Measurements from ENCODE around the gene NEDD9.

The NEDD9 gene

GRCh38 chr6:11260249-11261038, 28.0 kb upstream of the NEDD9 start:
- no peak for DNase-seq (ENCODE audit: low read depth in 2 of 2)

DNA sequence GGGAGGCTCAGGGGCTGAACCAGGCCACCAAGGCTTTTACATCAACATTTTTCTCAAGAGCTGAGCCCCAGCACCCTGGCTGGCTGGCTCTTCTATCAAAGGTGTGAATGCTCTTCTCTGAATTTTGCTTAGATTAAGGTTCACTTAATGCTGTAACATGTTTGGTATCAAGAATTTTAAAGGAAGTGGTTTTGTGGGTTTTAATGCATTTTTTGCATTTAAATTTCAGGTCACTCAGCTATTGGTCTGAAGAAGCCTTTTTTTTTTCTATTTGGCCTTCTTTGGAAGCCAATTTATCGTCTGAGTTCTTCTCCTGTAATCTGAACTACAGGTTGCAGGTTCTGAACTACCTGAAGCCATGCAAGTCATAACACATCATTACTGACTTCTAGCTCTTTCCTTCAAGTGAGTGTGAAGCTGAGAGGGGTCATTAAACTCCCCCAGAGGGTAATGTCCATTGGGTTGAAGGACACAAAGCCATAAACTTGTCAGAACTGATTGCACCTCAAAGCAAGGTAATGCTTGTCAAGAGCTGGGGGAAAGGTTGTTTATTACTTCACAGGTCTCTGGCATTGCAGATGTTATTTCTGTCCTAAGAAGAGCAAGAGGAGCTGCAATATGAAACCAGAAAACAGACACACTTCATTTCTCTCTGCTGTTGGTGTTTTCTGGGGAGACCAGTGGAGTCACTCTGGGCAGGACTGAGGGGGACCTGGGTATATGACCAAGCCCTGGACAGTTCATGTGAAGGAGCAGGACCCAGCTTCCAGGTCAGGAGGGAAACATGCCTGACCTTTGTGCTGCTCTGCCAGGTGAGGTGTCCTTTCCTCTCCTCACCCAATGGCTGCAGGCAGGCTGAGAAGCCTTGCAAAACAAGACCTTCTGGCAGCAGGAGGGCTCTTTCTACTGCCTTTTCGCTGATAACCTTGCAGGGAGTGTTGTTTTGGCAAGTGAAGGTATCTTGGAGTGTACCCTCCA, 26.1 kb upstream of the NEDD9 start:
- DNase-seq (ENCODE audit: low read depth in 2 of 2): no peak

DNA sequence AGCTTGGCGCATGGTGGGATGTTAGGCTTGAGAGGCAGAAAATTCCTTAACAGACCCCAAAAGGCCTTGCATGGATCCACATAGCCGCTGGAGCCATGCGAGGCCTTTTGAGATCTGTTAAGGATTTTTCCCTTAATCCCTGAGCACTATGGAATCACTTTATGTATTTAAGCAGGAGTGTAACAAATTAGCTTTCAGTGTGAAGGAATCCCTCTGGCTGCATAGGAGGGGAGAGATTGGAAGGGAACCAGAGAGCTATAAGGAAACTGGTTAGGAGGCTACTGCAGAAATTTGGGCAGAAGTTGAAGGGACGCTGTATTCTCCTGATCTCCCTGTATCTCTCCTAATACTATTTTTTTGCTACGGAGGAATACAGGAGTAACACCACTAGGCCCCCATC, 23.1 kb upstream of the NEDD9 start:
- DNase-seq (ENCODE audit: low read depth in 2 of 2): no peak

DNA sequence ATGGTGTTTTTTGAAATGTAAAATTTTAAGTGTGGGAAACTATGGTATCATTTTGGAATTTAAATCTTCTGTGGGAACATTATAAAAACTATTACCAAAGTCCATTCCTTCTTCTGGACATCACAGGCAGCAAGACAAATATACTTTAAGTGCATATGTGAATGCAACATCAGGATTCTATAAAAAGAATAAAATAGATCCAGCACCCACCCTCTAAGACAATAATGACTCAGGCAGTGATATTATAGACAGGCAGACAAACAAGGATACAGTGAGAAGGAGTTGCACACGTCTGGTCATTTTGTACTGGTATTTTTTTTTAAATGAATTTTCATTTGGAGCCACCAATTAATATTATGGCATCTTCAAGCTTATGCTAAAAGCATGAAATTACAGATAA, 21.1 kb upstream of the NEDD9 start:
- DNase-seq (ENCODE audit: low read depth in 2 of 2): no peak

DNA sequence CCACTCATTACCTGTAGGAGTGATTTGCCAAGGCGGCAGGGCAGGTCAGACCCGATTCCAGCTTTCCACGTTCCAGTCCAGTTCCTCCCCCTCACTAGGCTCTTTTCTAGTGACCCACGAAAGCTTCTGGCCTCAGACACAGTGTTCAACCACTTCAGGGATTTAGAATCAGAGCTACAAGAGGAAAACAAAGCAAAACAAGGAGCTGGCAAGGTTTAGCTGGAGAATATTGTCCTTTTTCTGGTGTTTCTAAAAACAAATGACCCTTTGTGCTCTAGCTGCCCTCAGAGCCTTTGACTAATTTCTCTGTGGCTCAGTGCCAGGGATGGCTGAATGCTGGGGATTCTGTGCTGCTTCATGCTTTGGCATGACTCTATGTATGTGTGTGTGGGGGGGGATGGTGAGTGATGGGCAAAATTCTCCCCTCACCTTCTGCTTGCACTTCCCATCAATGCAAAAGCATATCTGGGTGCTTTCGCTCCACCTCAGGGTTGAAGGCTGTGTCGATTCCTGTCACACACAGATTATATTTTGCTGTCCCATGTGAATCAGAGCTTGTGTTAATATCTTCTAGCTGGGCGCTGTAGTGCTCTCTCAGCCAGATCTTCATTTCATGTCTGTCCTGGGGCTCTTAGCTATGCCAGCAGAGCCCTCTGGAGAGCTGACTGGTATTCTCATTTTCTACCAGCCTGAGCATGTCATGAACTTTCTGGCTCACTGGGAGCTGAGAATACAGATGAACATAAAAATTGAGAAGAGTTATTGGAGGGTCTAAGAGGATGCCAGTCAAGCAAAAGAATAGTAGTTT, 19.3 kb upstream of the NEDD9 start:
- DNase-seq (ENCODE audit: low read depth in 2 of 2): no peak

DNA sequence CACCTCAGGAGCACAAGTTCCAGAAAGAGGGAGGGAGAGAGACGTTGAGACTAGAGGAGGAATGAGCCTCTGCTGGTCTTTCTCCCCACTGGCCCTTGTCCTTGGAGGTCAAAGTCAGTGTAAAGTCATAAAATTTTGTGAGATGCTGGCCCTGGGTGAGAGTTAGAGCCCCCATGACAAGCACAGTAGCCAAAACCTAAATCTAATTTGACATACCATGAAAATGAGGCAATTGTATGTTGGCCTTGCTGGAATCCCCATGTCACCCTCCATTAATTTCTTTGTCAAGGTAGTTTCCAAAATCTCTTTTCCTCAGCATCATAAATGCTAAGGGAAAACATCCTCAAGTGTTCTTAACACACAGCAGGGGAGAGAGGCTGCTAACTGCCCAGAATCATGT, 17.6 kb upstream of the NEDD9 start:
- no peak for DNase-seq (ENCODE audit: low read depth in 2 of 2)

GRCh38 chr6:11248974-11249761, 16.7 kb upstream of the NEDD9 start:
- no peak for DNase-seq (ENCODE audit: low read depth in 2 of 2)

- no peak for DNase-seq (ENCODE audit: low read depth in 2 of 2)
Measured at GRCh38 chr6:11246722-11247121, 14.3 kb upstream of the NEDD9 start.

- DNase-seq (ENCODE audit: low read depth in 2 of 2): no peak
Measured at GRCh38 chr6:11245381-11246256, 13.2 kb upstream of the NEDD9 start.

DNA sequence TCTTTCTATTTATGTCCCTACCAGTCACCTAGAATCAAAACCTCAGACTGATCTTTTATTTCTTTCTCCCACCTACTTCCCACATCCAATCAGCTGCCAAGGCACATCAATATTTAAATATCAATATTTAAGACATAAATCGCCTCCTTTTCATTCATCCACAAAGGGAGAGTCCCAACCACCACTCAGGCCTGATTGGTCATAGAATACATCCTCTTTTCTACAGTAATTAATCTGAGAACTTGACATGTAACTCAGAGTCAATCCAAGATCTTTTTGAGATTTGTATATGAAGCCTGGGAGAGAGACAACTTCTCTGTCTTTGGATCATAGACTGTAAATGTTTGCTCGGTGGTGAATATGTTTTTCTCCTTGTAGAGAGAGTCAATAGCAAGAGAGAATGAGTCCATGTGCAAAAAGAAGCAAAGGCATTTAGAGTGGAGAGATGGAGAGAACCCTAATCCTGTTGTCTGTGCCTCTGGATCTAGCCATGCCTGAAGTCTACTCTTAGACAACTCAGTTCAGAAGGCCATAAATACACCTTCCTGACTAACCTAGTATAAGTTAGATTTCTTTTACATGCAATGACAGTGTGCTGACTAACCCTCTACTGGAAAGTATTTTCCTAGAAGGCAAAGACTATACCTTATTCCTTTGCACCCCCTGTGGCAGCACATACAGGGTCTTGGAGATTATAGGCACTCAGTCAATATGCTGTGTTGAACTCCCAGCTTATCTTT, 12.1 kb upstream of the NEDD9 start:
- no peak for DNase-seq (ENCODE audit: low read depth in 2 of 2)

- no peak for DNase-seq (ENCODE audit: low read depth in 2 of 2)
Measured at GRCh38 chr6:11243861-11244260, 11.4 kb upstream of the NEDD9 start.

DNA sequence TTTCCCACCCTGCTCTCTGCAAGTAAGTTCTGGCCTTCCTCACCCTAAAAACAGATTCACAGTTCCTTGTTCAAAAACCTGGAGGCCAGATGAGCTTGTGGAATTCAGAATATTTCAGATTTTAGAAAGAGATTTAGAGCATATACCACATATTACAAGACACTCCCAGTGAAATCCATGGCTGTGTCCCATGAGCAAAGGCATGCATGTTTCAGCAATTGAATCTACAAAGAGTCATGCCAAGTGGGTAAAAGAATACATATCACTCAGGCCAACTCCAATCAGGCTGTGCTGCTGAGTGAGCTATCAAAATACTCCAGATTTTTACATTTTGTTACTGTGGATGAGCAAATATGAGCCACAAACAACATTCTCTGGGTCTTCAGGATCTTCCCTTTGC, 10.2 kb upstream of the NEDD9 start:
- DNase-seq (ENCODE audit: low read depth in 2 of 2): no peak

GRCh38 chr6:11241793-11242201, 9.3 kb upstream of the NEDD9 start:
- no peak for DNase-seq (ENCODE audit: low read depth in 2 of 2)

GRCh38 chr6:11241154-11241792, 8.8 kb upstream of the NEDD9 start:
- no peak for DNase-seq (ENCODE audit: low read depth in 2 of 2)

- no peak for DNase-seq (ENCODE audit: low read depth in 2 of 2)
Measured at GRCh38 chr6:11237956-11238355, 5.5 kb upstream of the NEDD9 start.

- no peak for DNase-seq (ENCODE audit: low read depth in 2 of 2)
Measured at GRCh38 chr6:11237428-11237827, 5.0 kb upstream of the NEDD9 start.

DNA sequence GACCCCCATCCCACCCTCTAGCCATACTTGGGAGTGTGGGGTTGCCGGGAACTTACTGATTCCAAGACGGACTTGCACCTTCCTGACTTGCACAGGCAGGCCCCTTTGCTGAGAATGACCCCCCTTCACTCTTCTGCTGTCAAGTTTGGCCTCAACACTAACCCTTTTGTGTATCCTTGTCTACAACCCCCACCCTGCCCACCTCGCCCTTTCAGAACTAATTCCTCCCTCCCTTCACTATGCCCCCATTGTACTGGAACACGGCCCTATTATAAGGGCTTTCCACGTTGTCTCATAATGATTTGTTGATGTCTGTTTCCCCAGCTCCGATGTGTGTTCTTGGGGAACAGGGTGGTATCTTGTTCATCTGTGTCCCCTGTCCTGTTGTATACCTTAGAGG, 4.4 kb upstream of the NEDD9 start:
- no peak for DNase-seq (ENCODE audit: low read depth in 2 of 2)

DNA sequence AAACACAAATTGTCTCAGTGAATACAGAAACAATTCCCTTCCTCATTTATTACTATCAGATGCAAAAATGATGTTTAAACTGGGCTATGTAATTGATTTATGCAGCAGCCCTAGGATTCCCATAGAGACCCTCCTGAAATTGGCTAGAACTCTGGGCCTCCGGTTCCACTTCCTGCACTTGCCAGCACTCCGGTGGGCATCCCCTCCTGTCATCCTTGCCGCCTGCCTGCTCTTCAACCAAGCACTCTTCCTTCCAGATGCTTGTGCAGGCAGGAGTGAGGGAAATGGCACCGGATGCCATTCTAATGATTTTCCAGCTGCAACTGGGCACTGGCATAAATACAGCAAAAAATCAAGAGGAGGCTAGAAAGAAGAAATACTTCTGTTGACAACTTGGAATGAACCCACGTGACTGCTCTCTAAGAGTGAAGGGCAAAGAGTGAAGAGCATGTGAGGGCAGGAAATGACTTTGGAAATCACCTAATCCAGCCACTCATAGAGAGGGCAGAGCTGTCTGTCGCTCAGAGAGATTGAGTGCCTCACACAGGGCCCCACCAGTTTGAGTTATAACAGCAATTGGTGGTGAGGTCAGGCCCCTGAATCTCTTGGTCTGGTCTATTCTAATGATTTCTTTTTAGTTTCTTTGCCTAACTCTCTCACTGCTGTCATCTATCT, 3.7 kb upstream of the NEDD9 start:
- peak in 1 of 2 donors; percentile 8 for DNase-seq (ENCODE audit: low read depth in 2 of 2)

Measured in stimulated activated CD4-positive, alpha-beta T cell treated with anti-CD3 and anti-CD28 coated beads, Interleukin-1b, Interleukin-23, amount 100 ng/mL, for 4 hours (primary cell).